HG03439 (cell line): ENCODE results near the gene ADRM1.
A peak's percentile ranks its signal among the peaks of the same experiment; 100 is the strongest.

Source experiments
- ATAC-seq: cut with Tn5 transposase; IDR thresholded peaks from one replicate; pipeline ENCODE4 v1.9.1; 2021; ENCODE audit warnings: mild to moderate bottlenecking, moderate library complexity; ENCODE audit not compliant: unreplicated experiment

ADRM1 gene, protein sequence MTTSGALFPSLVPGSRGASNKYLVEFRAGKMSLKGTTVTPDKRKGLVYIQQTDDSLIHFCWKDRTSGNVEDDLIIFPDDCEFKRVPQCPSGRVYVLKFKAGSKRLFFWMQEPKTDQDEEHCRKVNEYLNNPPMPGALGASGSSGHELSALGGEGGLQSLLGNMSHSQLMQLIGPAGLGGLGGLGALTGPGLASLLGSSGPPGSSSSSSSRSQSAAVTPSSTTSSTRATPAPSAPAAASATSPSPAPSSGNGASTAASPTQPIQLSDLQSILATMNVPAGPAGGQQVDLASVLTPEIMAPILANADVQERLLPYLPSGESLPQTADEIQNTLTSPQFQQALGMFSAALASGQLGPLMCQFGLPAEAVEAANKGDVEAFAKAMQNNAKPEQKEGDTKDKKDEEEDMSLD

DNA sequence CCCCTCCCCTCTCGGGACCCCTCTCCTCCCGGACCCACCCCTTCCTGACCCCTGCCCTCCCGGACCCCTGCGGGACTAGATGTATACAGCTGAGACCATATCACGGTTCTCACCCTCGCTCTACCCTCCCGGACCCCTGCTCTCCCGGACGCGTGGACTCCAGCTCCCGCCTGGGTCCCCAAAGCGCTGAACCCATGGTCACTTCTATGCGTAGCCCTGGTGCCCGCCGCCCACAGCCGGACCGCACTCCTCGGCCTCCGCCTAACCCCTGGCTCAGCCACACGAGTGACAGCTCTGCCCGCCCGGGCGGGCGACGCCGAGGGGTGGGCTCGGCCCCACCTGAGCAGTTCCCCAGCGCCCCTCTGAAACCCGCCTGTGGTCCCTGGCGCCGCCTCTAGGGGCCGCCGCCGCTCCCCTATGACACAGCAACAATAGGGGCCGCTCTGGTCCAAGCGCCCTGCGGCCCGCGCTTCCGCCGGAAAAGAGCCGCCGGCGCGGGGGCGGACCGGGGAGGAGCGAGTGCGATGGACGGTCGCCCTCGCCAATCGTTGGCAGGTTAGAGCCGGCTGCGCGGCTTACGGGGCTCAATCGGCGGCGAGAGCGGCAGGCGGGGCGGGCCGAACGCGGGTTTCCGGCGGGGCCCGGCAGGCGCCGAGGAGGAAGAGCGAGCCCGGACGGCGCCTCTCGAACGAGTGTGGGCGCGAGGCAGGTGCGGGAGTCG, at the start of gene ADRM1:
ADRM1 (plus strand) TSS at position 657 of the 721 bp plus-strand sequence. CDS start 572 bp downstream, outside the sequence.
- peak; percentile 86 for ATAC-seq

DNA sequence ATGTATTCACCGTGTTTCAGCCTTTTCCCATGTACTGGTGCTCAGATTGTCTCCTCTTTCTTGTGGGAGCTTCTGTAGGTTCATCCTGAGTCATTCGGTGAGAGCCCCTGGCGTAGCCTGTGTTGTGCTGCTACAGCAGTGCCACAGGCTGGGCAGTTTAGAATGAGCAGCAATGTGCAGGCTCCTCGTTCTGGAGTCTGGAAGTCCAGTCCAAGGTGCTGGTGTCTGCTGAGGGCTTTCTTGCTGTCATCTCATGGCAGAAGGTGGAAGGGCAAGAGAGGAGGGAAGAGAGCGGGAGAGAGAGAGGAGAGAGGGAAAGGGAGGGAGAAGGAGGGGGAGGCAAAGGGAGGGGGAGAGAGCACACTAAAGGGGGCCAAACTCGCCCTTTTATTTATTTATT, 49.4 kb upstream of the ADRM1 start:
- ATAC-seq = no peak

DNA sequence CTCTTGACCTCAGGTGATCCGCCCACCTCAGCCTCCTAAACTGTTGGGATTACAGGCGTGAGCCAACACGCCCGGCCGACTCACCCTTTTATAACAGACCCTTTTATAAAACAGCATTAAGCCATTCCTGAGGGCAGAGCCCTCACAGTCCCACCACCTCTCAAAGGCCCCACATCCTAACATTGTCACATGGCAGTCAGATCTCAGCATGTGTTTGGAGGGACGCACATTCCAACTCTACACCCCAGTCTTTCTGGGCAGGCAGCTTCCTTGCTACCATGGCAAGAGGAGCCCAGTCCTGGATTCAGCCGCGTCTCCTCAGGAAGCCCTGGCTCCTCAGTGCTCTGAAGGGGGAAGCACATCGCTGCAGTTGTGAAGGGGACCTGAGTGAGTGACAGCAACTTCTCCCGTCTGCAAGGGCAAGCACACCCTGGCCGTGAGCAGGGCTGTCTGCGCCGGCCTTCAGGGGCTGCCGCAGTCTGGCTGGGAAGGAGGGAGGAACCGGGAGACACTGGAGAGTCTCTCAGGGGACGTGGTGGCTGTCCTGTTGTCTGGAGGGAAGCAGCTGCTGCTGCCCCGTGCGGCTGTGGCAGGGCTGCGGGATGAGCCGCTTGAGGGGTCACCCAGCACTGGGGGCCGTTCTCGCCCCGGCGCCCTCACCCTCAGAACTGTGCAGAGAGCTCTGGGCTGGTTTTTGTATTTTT, 48.6 kb upstream of the ADRM1 start:
- no peak for ATAC-seq

DNA sequence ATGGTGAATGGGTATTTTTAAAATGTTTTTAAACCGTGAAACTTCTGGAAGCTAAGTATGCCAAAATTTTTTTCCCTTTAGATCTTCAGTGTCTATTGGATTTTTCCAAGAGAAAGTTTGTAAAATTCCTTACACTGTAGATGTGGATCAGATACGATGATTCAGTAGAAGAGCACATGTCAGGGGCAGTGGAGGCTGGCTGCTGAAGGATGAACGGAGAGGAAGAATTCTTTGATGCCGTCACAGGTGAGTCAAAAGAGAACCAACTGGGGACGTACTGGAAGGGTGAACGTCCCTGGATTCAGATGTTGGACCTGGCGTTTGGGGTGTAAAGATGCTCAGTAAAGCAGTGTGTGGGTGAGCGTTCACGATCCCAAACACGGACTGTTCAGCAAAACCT, 46.8 kb upstream of the ADRM1 start:
- ATAC-seq = no peak

DNA sequence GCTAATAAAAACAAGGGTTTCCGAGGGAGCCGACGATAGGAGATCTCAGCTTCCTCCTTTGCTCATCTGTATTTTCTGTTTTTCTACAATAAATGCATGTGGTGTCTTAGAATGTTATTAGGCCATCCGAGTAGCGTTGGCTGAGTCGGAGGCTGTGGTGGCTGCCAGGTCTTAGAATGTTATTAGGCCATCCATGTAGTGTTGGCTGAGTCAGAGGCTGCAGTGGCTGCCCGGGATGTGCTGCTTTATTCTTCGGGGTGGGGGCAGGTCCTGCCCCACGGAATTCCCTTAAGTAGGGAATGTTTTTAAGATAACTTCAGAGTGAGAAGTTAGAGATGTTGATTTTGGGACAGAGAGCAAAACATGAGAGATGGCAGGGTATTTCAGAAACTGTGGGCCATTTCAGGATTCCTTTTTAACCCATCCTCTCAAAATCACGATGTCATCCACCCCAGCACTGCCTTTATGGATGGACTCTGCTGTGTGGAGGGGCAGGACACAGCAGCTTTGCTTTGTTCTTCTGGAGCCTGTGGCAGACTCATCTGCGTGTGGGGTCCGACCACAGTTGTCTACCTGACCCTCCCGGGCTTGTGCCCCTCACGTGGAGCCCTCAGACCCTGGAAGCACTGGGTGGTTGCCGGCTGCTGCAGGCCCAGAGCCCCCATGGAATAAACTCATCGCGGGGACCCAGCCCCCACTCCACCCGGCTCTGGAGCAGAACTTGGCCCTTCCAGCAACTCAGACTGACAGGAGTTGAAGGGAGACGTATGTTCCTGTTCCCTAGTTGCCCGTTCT, 44.1 kb upstream of the ADRM1 start:
- ATAC-seq = no peak

DNA sequence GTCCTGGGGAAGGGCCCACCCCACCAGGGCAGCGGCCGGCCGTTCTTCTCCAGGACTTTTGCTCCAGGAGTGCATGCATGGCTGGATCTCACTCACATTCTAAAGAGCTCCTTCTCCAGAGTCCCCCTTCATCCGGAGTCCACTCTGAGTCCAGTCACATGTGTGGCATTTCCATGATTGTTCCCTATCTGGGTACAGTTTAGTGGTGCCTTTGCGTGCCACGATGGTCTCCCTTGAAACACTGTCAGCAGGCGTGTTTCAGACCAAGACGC, 43.6 kb upstream of the ADRM1 start:
- ATAC-seq = no peak

DNA sequence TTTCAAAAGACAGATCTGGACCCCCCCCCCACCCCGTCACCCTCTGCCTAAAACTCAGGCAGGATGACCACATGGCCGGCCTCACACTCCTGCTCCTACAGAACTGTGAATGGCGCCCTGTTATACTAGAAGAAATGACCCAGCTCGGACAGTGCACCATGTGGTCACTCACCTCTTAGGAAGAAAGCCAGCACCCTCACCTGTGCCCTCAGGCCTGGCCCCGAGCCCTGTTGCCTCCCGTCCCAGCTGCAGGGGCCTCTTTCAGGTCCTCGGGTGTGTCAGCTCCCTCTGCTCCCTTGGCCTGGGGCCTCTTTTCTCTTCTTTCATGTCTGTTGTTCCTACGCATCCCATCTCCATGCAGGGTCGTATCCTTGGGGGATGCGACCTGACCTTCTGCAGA, 40.7 kb upstream of the ADRM1 start:
- no peak for ATAC-seq

DNA sequence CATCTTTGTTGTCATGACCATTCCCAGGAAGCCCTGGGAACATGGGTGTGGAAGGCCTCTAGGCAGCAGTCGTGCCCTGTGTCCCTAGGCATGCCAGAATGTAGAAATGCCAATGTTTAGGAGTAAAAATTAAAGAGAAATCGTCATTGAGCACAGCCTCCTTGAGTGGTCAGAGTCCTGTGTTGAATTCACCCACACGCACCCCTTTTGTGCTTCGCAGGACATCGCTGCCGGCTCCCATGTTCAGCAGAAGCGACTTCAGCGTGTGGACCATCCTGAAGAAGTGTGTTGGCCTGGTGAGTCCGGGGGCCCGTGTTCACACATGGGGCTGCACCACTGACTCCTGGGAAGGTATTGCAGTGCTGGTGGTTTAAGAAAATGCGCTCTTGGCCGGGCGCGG, 39.4 kb upstream of the ADRM1 start:
- no peak for ATAC-seq

DNA sequence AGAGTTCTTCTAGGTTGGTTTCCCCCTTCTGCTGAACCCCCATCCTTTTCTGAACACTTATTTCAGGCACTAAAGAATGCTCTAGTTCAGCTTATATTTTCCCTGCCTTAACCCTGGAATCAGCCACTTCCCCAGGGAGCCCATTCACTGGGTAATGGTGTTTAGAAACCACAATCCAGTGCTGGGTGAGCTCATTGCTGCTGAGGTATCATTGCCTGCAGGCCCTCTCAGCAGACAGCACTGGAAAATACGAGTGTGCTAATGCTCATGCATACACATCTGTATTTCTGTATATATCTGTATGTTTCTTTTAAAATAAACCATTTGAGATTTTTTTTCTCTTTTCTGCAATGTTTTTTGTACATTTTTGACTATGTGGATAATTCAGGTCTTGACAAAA, 37.4 kb upstream of the ADRM1 start:
- ATAC-seq = no peak

DNA sequence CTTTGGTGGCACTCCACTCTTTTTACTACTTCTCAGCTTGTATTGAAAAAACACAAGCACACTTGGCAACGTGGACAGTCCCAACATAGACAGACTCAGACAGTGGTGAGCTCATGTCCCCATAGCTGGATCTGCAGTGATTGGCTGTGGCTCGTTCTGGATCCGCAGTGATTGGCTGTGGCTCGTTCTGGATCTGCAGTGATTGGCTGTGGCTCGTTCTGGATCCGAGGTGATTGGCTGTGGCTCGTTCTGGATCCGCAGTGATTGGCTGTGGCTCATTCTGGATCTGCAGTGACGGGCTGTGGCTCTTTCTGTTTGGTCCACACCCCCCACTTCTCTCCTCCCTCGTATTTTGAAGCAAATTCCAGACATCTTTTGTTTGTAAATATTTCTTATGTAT, 36.5 kb upstream of the ADRM1 start:
- no peak for ATAC-seq

DNA sequence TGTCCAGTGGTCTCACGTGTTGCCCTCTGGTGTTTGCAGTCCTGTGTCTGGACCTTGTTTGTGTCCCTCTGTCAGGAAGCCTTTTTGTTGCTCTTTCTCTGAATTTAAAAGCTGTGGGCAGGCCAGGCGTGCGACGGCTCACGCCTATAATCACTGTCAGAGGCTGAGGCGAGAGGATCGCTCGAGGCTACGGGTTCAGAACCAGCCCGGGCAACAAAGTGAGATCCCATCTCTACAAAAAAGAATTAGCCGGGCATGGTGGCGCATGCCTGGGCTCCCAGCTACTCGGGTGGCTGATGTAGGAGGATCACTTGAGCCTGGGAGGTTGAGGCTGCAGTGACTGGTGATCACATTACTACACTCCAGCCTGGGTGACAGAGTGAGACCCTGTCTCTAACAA, 35.9 kb upstream of the ADRM1 start:
- ATAC-seq = no peak

DNA sequence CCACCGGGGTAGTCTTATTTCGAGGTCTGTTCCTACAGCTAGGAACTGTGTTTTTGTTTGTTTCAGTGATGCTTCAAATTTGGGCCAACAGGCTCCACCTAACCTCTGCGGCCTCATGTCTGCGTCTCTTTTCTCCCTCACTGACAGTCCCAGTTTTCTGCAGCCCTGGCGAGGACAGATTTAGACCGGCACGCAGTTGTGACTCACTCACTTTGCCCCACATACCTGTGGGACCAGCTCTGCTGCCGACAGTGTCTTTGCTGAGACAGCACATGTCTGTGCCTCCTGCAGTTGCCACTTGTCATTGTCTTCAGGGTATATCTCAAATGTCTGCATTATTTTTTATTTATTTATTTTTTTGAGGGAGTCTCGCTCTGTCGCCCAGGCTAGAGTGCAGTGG, 35.3 kb upstream of the ADRM1 start:
- no peak for ATAC-seq

DNA sequence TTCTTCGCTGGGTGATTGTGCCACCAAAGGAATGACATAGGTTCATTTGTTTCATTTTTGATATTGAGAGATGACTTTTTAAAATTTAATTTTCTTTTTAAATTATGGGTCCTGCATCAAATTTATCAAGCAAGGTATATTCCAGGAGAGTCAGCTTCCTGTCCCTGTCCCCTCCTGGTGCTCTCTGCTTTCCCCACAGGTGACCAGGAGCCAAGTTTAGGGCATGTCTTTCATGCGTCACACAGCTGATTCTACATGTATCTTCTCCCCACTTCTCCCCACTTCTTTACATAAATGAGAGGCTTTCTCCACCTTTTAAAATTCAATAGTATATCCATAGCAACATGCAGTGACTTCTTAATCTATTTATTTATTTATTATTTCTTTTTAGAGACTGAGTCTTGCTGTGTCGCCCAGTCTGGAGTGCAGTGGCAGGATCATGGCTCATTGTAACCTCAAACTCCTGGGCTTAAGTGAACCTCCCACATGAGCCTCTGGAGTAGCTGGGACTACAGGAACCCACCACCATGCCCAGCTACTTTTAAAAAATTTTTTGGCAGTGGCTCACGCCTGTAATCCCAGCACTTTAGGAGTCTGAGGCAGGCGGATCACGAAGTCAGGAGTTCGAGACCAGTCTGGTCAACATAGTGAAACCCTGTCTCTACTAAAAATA, 34.4 kb upstream of the ADRM1 start:
- ATAC-seq = no peak

DNA sequence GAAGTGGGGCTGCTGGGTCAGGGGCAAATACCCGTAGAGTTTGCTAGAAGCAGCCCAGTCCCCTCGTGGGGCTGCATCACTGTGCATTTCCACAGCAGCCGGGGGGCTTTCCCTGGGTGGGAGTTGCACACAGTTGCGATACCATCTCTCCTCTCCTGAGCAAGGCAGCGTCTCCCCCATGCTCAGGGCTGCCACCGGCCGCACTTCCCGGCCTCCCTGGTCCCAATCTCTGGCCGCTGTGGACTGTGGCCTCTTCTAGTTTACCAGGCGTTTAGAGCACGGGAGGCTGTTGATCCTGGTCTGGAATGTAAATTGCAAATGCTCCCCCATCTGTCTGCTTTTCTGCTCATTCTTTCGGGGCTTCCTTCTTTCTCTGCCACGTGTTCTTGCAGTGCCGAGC, 33.4 kb upstream of the ADRM1 start:
- no peak for ATAC-seq

DNA sequence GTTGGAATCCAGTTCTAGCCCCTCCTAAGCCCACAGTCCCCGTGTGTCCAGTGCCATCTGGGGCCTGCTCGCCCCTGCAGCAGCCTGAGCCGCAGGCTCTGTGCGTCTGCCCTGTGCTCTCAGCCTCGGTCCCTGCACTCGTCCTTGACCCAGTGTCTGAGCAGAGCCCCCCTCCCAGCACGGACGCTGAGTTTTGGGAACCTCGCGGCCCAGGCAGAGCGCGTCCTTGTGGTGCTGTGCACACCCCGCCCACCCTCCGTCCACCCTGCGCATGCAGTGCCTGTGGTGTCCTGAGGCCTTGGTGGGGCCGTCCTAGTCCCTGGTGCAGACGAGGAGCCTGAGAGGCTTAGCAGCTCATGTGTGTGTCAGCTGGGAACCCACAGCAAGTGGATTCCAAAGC, 32.9 kb upstream of the ADRM1 start:
- no peak for ATAC-seq

DNA sequence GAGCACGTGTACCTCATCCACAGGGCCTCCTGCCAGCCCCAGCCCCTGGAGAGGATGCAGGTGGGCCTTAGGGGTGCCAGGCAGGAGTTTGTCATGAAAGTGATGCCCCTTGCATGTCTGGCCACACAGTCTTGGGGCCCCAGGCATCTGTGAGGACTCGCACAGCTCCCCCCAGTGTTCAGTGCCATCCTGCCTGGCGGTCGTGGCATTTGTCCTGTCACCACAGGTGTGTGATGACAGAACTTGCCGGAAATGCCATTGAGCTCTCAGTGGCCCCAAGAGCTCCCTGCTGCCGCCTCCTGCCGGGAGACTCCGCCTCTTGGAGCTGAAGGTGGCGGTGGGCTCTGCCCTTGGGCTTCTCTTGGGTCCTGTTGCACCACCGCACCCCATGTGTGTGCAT, 30.6 kb upstream of the ADRM1 start:
- ATAC-seq = no peak

DNA sequence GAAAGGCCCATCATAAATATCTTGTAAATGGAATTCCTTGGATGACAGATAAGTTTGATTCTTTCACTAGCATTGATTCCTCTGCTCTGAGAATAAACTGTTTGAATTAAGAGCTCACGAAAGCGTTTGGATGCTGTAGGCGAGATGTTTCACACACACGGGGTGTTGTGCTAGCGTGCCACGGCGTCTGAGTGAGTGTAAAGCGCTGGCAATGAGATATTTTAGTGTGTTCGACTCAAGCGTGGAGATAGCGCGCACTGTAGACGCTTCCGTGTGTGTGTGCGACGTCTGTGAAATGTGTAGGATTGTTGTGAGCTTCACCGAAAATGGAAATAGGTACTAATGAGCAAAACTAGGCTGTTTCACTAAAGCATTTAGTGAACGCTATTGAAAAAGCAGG, 29.4 kb upstream of the ADRM1 start:
- ATAC-seq = no peak

DNA sequence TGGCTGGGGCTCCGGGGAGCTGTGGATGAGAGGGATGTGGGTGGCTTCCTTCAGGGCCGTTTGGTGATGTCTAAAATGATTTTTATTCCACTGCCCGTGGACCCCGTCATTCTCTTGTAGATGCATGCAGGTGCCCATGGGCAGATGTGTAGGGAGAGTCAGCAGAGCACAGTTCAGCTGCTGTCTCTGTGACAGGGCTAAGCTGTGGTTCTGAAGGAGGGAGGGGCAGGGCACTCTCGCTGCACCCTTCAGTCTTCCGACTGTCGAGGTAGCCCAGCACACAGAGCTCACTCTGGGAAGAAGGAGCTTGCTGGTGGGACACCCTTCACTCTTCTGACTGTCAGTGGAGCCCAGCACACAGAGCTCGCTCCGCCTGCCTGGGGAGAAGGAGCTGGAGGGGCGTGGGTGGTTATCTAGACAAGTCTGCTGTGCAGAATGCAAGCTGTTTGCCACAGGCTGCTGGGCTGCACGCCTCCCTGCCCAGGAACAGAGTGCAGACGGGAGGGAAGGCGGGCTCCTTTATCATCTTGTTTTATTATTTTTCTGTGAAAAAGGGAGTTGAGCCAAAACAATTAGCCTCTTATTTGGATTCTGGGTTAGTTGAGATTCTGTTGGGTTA, 28.4 kb upstream of the ADRM1 start:
- ATAC-seq = no peak

DNA sequence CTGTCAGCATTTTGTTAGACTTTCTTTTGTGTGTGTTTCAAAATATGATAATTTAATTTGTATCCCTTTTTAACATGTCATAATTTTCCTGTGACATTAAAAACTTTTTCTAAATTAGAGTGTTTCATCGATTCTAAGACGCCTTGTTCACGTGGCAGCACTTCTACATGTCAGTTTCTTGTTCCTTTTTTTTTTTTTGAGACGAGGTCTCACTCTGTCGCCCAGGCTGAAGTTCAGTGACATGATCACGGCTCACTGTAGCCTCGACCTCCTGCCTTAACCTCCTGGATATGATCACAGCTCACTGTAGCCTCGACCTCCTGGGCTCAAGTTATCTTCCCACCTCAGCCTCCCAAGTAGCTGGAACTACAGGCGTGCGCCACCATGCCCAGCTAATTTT, 27.6 kb upstream of the ADRM1 start:
- no peak for ATAC-seq

DNA sequence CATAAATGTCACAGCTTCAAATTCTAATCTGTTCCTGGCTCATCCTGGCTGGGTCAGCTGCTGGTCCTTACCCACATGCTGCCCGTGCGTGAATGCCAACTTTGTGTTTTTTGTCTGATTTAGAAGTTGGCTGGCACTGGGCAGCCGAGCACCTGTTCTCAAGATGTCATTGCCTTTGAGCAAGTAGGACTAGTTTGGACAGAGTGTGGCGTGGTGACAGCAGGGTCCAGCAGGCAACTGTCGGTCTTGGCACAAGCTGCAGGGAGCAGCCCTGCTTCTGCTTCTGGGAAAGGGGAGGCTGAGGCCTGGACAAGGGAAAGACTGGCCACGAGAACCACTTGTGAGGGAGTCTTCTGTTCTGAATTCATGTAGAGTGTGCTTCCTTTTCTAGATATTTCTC, 26.4 kb upstream of the ADRM1 start:
- no peak for ATAC-seq
